HUES64 (cell line): ENCODE measurements around the gene CFAP221.

ENCODE experiments used
- H3K27ac ChIP-seq: 2 replicates; pipeline ENCODE4 v1.7.0; 2013; ENCODE audit warnings: low read depth, low read length, inconsistent platforms
- H3K27me3 ChIP-seq: 2 replicates; pipeline ENCODE4 v1.6.1; 2013; ENCODE audit warnings: mild to moderate bottlenecking, low read length; ENCODE audit not compliant: insufficient read depth
- H3K36me3 ChIP-seq: 2 replicates; pipeline ENCODE4 v1.6.1; 2013; ENCODE audit warnings: mild to moderate bottlenecking, low read length; ENCODE audit not compliant: insufficient read depth
- H3K4me1 ChIP-seq: 2 replicates; pipeline ENCODE4 v1.6.1; 2013; ENCODE audit warnings: mild to moderate bottlenecking, low read length, moderate library complexity; ENCODE audit not compliant: insufficient read depth
- H3K4me3 ChIP-seq: 2 replicates; pipeline ENCODE4 v1.5.1; 2013; ENCODE audit warnings: mild to moderate bottlenecking, low read length, moderate library complexity
- H3K9ac ChIP-seq: 2 replicates; pipeline ENCODE4 v1.6.1; 2013; ENCODE audit warnings: mild to moderate bottlenecking, low read depth, low read length
- H3K9me3 ChIP-seq: 2 replicates; pipeline ENCODE4 v1.6.1; 2013; ENCODE audit warnings: low read depth, low read length; ENCODE audit not compliant: insufficient read depth
- WGBS: fragments of 150-250, 120-280 bp; methylation state at CpG from one replicate; pipeline ENCODE4 v1.1.7; 2013; ENCODE audit warnings: missing lambda C conversion rate; 5-methylcytosine and 5-hydroxymethylcytosine counted together

The CFAP221 gene

DNA sequence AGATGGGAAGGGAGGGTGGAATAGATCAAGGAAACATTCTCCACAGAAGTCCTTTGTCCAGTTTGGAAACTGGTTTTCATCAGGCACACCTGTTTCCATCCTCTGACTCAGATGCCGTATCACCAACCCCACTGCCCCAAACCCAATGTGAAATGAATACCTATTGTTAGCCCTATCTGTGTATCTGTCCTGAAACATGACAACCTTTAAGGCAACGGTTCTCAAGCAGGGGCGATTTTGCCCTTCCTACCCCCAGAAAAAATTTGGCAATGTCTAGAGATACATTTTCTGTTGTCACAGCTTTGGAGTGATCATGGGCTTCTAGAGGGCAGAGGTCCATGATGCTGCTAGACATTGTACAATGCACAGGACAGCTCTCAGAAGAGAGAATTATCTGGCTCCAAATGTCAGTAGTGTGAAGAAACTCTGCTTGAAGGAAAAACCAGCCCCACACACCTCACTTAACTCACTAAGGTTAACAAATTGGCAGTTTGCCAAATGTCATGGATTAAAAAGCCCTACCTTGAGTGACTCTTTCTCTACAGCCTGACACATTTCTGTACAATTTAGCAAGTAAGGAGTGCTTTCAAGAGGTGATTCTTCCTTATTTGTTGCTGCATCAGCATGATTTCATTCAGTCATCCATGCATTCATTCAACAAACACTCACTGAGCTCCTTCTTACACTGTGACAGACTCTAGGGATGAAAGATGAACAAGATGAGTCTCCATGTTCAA, 23.4 kb upstream of the CFAP221 start:
- Histone ChIP-seq H3K36me3 (no peaks in the 10 kb centered on the region), H3K27me3 (peaks cover 62% of the 10 kb centered on the region), H3K4me3 (no peak overlapping the region), H3K9ac (no peak overlapping the region), H3K9me3 (no peaks in the 10 kb centered on the region), H3K27ac (no peak overlapping the region), H3K4me1 (no peaks in the 10 kb centered on the region)
- WGBS: 94% methylated on average over 3 of the region's 3 CpGs

DNA sequence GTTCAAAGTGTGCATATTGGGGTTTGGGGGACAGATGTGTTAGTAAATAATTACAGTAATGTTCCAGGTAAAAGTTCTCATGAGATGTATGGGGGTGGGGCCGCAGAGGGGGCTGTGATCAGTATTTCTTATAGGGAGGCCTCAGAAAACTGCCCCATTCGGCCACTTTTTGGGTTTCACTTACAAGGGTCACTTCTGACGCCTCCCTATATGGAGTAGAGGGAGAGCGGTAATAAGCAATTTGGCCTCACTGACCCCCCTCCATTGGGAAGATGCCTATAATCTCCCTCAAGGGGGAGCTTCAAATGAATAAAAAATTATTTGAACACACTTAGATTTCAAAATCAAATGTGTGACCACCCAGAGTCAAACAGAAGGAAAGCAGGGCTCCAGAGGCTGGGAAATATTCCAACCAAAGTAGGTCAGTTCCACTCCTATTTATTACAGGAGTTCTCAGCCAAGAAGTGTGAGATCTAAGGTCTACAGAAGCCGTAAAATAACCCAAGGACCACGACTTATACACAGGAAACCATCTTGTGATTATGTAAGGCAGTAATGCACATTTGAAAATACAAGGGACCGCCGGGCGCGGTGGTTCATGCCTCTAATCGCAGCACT, 22.7 kb upstream of the CFAP221 start:
- H3K27ac ChIP-seq: no peak overlapping the region
- no peak overlapping the region for H3K4me3 ChIP-seq
- no peaks in the 10 kb centered on the region for H3K36me3 ChIP-seq
- no peaks in the 10 kb centered on the region for H3K9me3 ChIP-seq
- no peak overlapping the region for H3K9ac ChIP-seq
- peaks cover 66% of the 10 kb centered on the region for H3K27me3 ChIP-seq
- WGBS: 94% methylated on average over 11 of the region's 11 CpGs
- H3K4me1 ChIP-seq: no peaks in the 10 kb centered on the region

DNA sequence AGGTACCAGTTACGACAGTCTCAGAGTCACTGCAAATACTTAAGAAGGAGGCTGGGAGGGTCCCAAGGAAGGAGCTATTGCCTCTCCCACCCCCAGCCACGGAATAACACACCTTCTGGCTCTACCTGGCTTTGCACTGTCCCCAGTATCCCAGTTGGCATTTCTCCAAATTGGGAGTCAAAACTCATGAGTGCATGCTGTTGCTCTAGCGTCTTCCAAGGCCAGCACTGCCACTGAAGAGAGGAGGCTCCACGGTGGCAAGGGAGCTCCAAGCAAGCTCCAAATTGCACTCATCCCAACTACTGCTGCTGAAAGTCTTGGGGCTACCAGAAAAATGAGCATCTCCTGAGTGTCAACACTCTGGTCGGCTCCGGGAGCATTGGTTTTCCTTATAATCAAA, 21.6 kb upstream of the CFAP221 start:
- H3K4me1 ChIP-seq: peaks cover 6% of the 10 kb centered on the region
- no peak overlapping the region for H3K27ac ChIP-seq
- H3K9ac ChIP-seq: no peak overlapping the region
- H3K9me3 ChIP-seq: no peaks in the 10 kb centered on the region
- no peak overlapping the region for H3K4me3 ChIP-seq
- no peaks in the 10 kb centered on the region for H3K36me3 ChIP-seq
- WGBS: 68% methylated on average over 6 of the region's 6 CpGs
- peaks cover 66% of the 10 kb centered on the region for H3K27me3 ChIP-seq

DNA sequence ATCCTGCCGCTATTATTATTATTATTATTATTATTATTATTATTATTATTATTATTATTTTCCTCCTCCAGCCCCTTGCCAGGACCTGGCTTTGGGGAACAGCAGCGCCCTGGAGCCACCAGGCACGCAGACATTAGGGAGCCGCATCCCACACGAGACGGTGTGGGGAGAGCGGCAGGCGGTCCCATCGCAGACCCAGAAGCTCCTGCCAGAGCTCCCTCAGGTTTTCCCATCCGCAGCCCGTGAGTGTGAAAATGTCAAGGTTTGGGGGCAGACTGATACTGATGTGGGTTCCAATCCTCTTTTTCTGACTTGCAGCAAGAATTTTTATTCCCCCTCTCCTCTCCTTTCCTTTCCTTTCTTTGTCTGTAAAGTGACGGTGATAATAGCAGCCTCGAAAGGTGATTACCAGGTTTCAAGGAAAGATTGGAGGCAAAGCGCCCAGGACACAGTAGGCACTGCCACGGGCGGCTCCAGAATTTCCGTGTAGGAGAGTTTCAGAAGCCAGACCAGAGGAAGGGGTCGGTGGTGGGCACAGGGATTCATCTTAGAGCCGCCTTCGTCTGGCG, 20.8 kb upstream of the CFAP221 start:
- peak overlapping the region; percentile 55 for H3K4me3 ChIP-seq

DNA sequence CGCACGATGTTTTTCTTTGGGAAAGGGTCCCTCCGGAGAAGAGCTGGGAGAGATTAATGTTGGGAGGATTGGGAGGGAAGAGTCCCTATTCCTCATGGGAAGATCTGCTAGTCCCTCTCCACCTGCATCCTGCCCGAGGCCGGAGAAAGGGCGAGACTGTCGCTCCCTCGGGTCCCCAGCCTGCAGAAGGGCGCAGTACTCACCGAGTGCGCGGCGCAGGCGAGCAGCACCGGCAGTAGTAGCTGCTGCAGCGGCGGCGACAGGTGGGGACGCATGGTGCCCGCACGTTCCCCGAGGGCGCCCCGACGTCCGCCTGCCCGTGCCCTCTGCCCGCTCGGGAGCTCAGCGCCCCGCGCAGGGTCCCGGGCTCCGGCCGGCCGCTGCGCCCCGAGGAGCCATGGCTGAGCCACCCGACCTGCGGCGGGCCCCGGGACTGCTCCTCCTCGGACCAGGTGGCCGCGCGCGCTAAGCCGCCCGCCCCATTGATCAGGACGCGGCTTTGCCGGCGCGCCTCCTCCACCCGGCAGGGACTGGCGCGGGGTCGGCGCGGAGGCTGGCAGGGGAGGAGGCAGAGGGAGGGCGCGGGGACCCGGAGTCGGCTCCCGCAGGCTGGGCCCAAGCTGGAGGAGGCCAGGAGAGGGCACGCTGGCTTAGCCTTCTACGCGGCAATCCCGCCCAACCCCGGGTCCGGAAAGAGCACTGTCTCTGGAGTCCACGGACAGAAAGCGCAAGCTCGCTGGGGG, 20.1 kb upstream of the CFAP221 start, which contains the start of gene SCTR:
Gene SCTR, minus strand, starts transcription at position 532 of the 743 bp plus-strand sequence. Its CDS starts 257 bp downstream, at position 275.
- 6% methylated on average over 74 of the region's 74 CpGs for WGBS
- H3K4me3 ChIP-seq: peak within 1 kb of the TSS; percentile 55

More for the DNA sequence above, 20.8 kb upstream of the CFAP221 start:
- no peaks in the 10 kb centered on the region for H3K9me3 ChIP-seq
- no peak overlapping the region for H3K9ac ChIP-seq
- H3K27ac ChIP-seq: no peak overlapping the region
- WGBS: 12% methylated on average over 20 of the region's 21 CpGs
- peaks cover 65% of the 10 kb centered on the region for H3K27me3 ChIP-seq
- no peaks in the 10 kb centered on the region for H3K36me3 ChIP-seq
- peaks cover 9% of the 10 kb centered on the region for H3K4me1 ChIP-seq

DNA sequence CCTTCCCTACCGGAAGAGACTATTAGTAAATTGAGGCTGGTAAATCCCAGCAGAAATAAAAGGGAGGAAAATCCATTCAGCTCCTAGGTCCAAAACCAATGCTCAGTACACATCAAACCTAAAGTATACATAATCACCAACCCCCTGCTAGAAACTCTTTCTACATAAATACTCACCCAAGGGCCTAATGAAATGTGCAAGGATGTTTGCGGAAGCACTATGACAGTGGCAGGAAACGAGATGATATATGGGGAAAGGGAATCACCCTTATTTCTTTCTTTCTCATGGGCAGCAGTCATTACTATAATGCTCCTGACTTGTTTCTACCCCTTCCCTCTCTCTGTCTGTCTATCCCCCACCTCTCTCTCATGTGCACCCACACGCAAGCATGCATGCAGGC, 18.6 kb upstream of the CFAP221 start:
- H3K36me3 ChIP-seq: no peaks in the 10 kb centered on the region
- no peak overlapping the region for H3K4me3 ChIP-seq
- H3K27me3 ChIP-seq: peaks cover 60% of the 10 kb centered on the region
- WGBS: 89% methylated on average over 4 of the region's 4 CpGs
- H3K9ac ChIP-seq: no peak overlapping the region
- H3K4me1 ChIP-seq: peaks cover 9% of the 10 kb centered on the region
- no peak overlapping the region for H3K27ac ChIP-seq
- no peaks in the 10 kb centered on the region for H3K9me3 ChIP-seq

More for the DNA sequence above, 20.1 kb upstream of the CFAP221 start, which contains the start of gene SCTR:
- no peak within 1 kb of the TSS for H3K27ac ChIP-seq
- peaks cover 65% of the 10 kb centered on the region for H3K27me3 ChIP-seq
- peaks cover 9% of the 10 kb centered on the region for H3K4me1 ChIP-seq
- 0 out of 2 replicates have a peak within 1 kb of the TSS, but pooled peaks have one; percentile 18 for H3K9ac ChIP-seq
- no peaks in the 10 kb centered on the region for H3K9me3 ChIP-seq
- H3K36me3 ChIP-seq: no peaks in the 10 kb centered on the region

DNA sequence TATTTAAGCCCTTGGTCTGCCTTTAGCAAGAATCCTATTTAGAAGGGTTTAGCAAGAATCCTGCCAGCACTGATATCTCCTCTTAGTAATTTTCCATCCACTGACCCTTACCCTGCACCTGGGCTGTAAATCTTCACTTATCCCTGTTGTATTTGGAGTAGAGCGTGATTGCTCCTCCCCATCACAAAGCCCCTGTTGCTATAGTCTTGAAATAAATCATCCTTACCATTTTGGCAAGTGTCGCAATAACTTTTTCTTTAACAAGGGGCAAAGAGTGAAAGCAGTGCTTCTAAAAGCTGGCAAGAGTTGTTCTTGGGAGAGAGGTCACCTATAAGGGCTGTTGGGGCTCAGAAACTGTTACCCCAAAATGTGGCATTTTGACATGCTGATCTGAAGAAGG, 16.2 kb upstream of the CFAP221 start:
- H3K27me3 ChIP-seq: peaks cover 36% of the 10 kb centered on the region
- no peak overlapping the region for H3K4me3 ChIP-seq
- 98% methylated on average over 2 of the region's 2 CpGs for WGBS
- peaks cover under 1% of the 10 kb centered on the region; the same call in 1 of the 2 replicates for H3K9me3 ChIP-seq
- peaks cover 9% of the 10 kb centered on the region for H3K4me1 ChIP-seq
- H3K36me3 ChIP-seq: no peaks in the 10 kb centered on the region
- no peak overlapping the region for H3K27ac ChIP-seq
- no peak overlapping the region for H3K9ac ChIP-seq

DNA sequence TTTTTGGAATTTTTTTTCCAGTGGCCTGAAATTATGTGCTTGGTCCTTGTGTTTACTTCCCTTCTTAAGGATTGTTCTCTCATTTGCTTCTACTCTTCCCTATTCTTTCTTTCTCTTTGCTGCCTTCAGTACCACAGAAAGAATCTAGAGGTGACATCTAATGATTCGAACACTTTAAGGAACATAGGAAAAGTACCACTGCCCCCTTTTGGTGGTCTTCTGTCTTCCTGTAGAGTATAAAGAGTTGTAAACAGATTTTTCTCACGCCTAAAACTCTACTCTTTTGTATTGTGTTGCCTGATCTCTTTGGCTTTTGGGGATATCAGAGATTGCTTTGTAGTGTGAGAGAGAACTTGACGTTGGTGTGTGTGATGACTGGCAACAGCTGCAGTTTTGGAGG, 13.0 kb upstream of the CFAP221 start:
- Histone ChIP-seq H3K36me3 (no peaks in the 10 kb centered on the region), H3K4me3 (no peak overlapping the region), H3K9ac (no peak overlapping the region), H3K27me3 (peaks cover 3% of the 10 kb centered on the region; the same call in 1 of the 2 replicates), H3K9me3 (peaks cover 13% of the 10 kb centered on the region), H3K4me1 (peaks cover 9% of the 10 kb centered on the region), H3K27ac (no peak overlapping the region)
- 48% methylated on average over 2 of the region's 3 CpGs for WGBS

DNA sequence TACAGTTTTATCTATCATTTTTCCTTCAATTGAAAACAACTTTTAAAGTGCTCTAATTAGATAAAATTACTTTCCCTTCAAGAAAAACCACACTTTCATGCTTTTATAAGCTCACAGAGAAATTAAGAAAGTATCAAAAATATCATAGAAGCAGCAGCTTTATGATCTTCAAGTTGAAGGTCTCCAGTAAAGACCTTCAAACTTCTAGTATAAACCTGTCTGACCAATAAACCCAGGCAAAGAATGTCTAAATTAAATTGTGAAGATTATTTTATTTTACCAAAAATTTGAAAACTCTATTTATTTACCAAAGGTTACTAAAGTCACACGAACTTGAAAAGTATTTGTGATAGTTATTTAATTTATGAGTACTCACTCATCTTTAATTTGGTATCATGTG, 10.7 kb upstream of the CFAP221 start:
- Histone ChIP-seq H3K27ac (no peak overlapping the region), H3K4me3 (no peak overlapping the region), H3K9me3 (peaks cover 13% of the 10 kb centered on the region), H3K36me3 (no peaks in the 10 kb centered on the region), H3K27me3 (no peaks in the 10 kb centered on the region), H3K4me1 (no peaks in the 10 kb centered on the region), H3K9ac (no peak overlapping the region)
- no CpG with 5 or more reads among the region's 1 CpG for WGBS

DNA sequence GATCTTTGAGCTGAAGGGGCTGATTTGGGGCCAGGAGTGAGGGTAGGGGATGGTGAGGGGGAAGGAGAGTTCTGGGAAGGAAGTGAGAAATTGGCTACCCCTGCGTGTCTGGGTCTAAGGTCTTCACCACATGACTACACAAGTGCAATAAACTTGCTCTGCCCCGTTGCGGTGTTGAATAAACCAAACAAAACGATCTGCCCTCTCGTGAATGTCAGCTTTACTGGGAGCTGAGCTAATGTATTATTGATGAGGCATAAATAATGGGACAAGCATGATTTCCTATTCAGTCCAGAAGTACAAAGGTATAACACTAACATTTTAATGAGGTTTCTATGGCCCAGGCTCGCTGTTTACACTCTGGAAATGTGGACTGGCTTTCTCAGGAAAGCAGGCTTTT, 8.0 kb upstream of the CFAP221 start:
- no peak overlapping the region for H3K4me3 ChIP-seq
- 92% methylated on average over 6 of the region's 6 CpGs for WGBS
- H3K9ac ChIP-seq: no peak overlapping the region
- H3K27ac ChIP-seq: no peak overlapping the region
- H3K36me3 ChIP-seq: no peaks in the 10 kb centered on the region
- H3K27me3 ChIP-seq: no peaks in the 10 kb centered on the region
- H3K9me3 ChIP-seq: peaks cover 13% of the 10 kb centered on the region
- H3K4me1 ChIP-seq: no peaks in the 10 kb centered on the region

DNA sequence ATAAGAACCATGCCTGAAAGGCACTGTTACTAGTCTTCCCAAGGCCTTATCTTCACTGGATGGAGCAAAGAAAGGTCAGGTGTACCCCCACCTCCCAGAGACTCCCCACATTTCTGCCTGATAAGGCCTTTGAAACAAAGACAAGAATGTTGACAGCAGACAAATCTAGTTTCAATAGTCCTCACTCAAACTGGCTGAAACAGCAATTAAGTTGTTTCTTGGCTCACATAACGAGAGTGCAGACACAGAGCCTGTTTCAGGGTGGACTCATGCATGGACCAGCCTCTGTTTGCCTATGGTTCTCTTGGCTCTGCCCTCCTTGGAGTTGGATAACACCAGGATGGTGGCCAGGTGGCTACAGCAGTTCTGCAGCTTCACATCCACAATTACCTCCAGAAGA, 7.5 kb upstream of the CFAP221 start:
- no peak overlapping the region for H3K27ac ChIP-seq
- H3K4me3 ChIP-seq: no peak overlapping the region
- H3K36me3 ChIP-seq: no peaks in the 10 kb centered on the region
- WGBS: 89% methylated on average over 1 of the region's 1 CpG
- no peaks in the 10 kb centered on the region for H3K4me1 ChIP-seq
- H3K27me3 ChIP-seq: no peaks in the 10 kb centered on the region
- H3K9ac ChIP-seq: no peak overlapping the region
- peaks cover 13% of the 10 kb centered on the region for H3K9me3 ChIP-seq
